ENCODE measurements around the gene ZMYM4.
"Not testable (repeated sequence)": the region's sequence is repeated elsewhere in the genome, so short reads cannot be mapped to it uniquely, and the experiment has no call there.

The ZMYM4 gene

GRCh38 chr1:35268282-35269200, at the start of gene ZMYM4:
Gene ZMYM4, plus strand, starts transcription at chr1:35268709. Its CDS starts 338 bp downstream, at chr1:35269047.
- peak; percentile 63 for DNase-seq (ENCODE audit: low read depth)

- no peak for DNase-seq (ENCODE audit: low read depth)
These were observed 47.5 kb upstream of the ZMYM4 start for GRCh38 chr1:35220976-35221375.

GRCh38 chr1:35222322-35223083, 46.0 kb upstream of the ZMYM4 start:
- no peak for DNase-seq (ENCODE audit: low read depth)

- no peak for DNase-seq (ENCODE audit: low read depth)
These were observed 45.4 kb upstream of the ZMYM4 start for GRCh38 chr1:35223084-35223630.

GRCh38 chr1:35226546-35226945, 42.0 kb upstream of the ZMYM4 start:
- no peak for DNase-seq (ENCODE audit: low read depth)

GRCh38 chr1:35229587-35230360, 38.7 kb upstream of the ZMYM4 start:
- DNase-seq (ENCODE audit: low read depth) = no peak

GRCh38 chr1:35231287-35231686, 37.2 kb upstream of the ZMYM4 start:
- no peak for DNase-seq (ENCODE audit: low read depth)

GRCh38 chr1:35236772-35237171, 31.7 kb upstream of the ZMYM4 start:
- not testable (repeated sequence) for DNase-seq (ENCODE audit: low read depth)

- no peak for DNase-seq (ENCODE audit: low read depth)
These were observed 24.8 kb upstream of the ZMYM4 start for GRCh38 chr1:35243691-35244090.

GRCh38 chr1:35247256-35247655, 21.3 kb upstream of the ZMYM4 start:
- no peak for DNase-seq (ENCODE audit: low read depth)

GRCh38 chr1:35253941-35254340, 14.6 kb upstream of the ZMYM4 start:
- DNase-seq (ENCODE audit: low read depth) = no peak

GRCh38 chr1:35255276-35255675, 13.2 kb upstream of the ZMYM4 start:
- no peak for DNase-seq (ENCODE audit: low read depth)

- no peak for DNase-seq (ENCODE audit: low read depth)
These were observed 8.9 kb upstream of the ZMYM4 start for GRCh38 chr1:35259561-35259960.

GRCh38 chr1:35261412-35262120, 6.9 kb upstream of the ZMYM4 start:
- no peak for DNase-seq (ENCODE audit: low read depth)

GRCh38 chr1:35264035-35264434, 4.5 kb upstream of the ZMYM4 start:
- no peak for DNase-seq (ENCODE audit: low read depth)

GRCh38 chr1:35264871-35265270, 3.6 kb upstream of the ZMYM4 start:
- no peak for DNase-seq (ENCODE audit: low read depth)

- DNase-seq (ENCODE audit: low read depth) = no peak
These were observed 2.2 kb upstream of the ZMYM4 start for GRCh38 chr1:35266306-35266705.

GRCh38 chr1:35269201-35269988, 886 bp downstream of the ZMYM4 start:
- DNase-seq (ENCODE audit: low read depth) = no peak

- no peak for DNase-seq (ENCODE audit: low read depth)
These were observed 1.4 kb downstream of the ZMYM4 start for GRCh38 chr1:35269989-35270289.

- DNase-seq (ENCODE audit: low read depth) = no peak
These were observed 2.3 kb downstream of the ZMYM4 start for GRCh38 chr1:35270836-35271235.

GRCh38 chr1:35274197-35274596, 5.7 kb downstream of the ZMYM4 start:
- DNase-seq (ENCODE audit: low read depth) = no peak
